Measurements from ENCODE around the gene HS6ST1.

- no peak for TF ChIP-seq GABPA (IDR thresholded peaks at IDR 0.05; ENCODE audit: low read depth)
- TF ChIP-seq POLR2AphosphoS5 (IDR thresholded peaks at IDR 0.05; ENCODE audit: low read depth): no peak
- TF ChIP-seq CTCF (IDR thresholded peaks at IDR 0.05; ENCODE audit: insufficient read depth, low read length): no peak
- TF ChIP-seq REST (IDR thresholded peaks at IDR 0.05; ENCODE audit: insufficient replicate concordance, low read depth): no peak
Observed at GRCh38 chr2:128364441-128364911, 45.8 kb upstream of the HS6ST1 start.

Measured in HL-60 (cell line).